HG03196 (cell line): Measurements from ENCODE around the gene CFAP99.

ENCODE experiments used
- ATAC-seq: cut with Tn5 transposase; IDR thresholded peaks from one replicate; pipeline ENCODE4 v1.9.1; 2021; ENCODE audit not compliant: unreplicated experiment

Gene CFAP99

GRCh38 chr4:2390146-2390545, 28.6 kb upstream of the CFAP99 start:
- ATAC-seq: no peak

- ATAC-seq: no peak
Observed at GRCh38 chr4:2390784-2391421, 27.9 kb upstream of the CFAP99 start.

GRCh38 chr4:2393353-2394270, 25.1 kb upstream of the CFAP99 start:
- no peak for ATAC-seq

GRCh38 chr4:2394528-2394927, 24.2 kb upstream of the CFAP99 start:
- no peak for ATAC-seq

- ATAC-seq: no peak
Observed at GRCh38 chr4:2395038-2395437, 23.7 kb upstream of the CFAP99 start.

GRCh38 chr4:2395584-2395983, 23.2 kb upstream of the CFAP99 start:
- no peak for ATAC-seq

- no peak for ATAC-seq
Observed at GRCh38 chr4:2396781-2397368, 21.9 kb upstream of the CFAP99 start.

- no peak for ATAC-seq
Observed at GRCh38 chr4:2397596-2398379, 21.0 kb upstream of the CFAP99 start.

GRCh38 chr4:2399216-2399615, 19.5 kb upstream of the CFAP99 start:
- ATAC-seq: no peak

- ATAC-seq: no peak
Observed at GRCh38 chr4:2399631-2400190, 19.0 kb upstream of the CFAP99 start.

- ATAC-seq: no peak
Observed at GRCh38 chr4:2400841-2401609, 17.7 kb upstream of the CFAP99 start.

- no peak for ATAC-seq
Observed at GRCh38 chr4:2401610-2401983, 17.2 kb upstream of the CFAP99 start.

- no peak for ATAC-seq
Observed at GRCh38 chr4:2402048-2402842, 16.5 kb upstream of the CFAP99 start.

- ATAC-seq: no peak
Observed at GRCh38 chr4:2402941-2403340, 15.8 kb upstream of the CFAP99 start.

- ATAC-seq: no peak
Observed at GRCh38 chr4:2406406-2406805, 12.3 kb upstream of the CFAP99 start.

GRCh38 chr4:2406920-2407319, 11.8 kb upstream of the CFAP99 start:
- ATAC-seq: no peak

- no peak for ATAC-seq
Observed at GRCh38 chr4:2407991-2408342, 10.8 kb upstream of the CFAP99 start.

- ATAC-seq: no peak
Observed at GRCh38 chr4:2408401-2408958, 10.3 kb upstream of the CFAP99 start.

GRCh38 chr4:2408976-2409375, 9.8 kb upstream of the CFAP99 start:
- no peak for ATAC-seq
